ENCODE data around the gene NUP93.

Gene NUP93

DNA sequence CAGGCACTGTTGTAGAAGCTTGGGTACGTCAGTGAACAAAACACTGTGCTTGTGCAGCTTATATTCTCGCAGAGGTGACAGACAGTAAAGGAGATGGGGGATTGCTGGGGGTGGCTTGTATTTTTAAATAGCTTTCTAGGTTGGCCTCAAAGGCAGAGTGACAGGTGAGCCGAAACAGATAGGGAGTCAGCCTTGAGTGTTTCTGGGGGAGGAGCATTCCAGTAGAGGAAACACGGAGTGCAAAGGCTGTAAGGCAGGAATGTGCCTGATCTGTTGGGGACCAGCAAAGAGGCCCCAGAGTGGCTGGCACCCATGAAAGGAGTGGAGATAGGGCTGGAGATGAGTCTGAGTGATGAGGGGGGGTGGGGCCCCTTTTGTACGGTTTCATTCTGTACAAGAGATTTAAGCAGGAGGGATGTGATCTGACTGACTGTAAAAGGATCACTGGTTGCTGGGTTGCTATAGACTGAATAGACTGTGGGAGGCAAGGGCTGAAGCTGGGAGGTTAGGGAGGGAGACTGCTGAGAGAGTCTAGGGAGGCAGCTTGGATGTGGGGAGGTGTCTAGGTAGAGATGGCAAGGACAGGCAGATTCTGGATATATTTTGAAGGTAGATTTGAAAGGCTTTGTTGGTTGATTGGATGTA, 15.2 kb downstream of the NUP93 start:
- no peak for DNase-seq

DNA sequence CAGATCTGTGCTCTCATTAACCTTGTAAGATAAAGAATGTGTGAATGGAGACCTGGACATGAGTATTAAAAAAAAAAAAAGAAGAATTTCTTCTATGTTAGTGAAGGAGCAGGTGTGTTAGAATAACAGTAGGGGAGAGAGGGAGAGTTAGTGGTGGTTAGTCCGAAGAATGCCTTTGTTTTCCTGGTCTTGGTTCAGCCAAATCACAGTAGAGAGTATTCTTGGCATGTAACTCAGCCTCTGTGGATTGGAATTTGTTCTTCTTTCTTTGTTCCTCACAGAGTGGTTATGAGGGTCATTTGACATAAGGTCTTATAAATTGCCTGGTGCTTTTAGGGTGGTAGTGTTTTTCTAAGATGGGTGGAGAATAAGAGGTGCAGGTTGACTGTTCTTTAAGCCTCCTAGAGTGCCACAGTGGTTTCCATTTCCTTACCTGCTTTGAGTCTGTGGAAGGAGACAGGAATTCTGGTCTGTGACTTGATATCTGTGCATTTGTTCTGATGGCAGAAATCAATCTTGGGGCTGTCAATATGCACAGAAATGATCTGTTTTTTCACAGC, 17.6 kb downstream of the NUP93 start:
- no peak for DNase-seq

DNA sequence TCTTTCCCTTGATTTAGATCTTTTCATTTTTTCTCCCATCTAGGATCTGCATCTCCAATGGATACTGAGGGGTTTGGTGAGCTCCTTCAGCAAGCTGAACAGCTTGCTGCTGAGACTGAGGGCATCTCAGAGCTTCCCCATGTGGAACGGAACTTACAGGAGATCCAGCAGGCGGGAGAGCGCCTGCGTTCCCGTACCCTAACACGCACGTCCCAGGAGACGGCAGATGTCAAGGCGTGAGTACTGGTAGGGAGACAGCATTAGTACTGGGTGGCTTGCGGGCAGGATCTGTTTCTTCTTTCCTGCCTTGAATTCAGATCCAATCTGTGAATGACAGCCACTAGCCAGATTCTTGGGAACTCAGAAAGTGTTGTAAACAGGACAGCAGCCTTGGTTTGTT, 18.3 kb downstream of the NUP93 start:
- DNase-seq, result no peak

DNA sequence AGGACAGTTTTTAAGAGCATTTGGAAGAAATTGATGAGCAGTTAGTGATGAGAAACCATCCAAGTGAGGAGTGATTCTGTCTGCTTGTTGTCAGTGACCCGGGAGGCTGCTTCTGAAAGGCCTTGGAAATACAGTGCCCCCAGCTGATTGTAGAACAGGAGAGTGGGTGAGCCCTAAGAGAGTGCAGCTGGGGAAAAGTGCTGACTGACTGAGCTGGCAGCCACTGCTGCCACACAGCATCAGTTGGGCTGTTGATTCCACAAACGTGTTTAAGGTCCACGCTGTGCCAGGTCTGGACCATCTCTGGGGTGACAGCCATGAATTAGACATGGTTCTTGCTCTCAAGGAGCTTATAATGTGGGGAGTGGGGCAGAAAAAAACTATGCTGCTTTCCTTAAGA, 18.9 kb downstream of the NUP93 start:
- no peak for DNase-seq

DNA sequence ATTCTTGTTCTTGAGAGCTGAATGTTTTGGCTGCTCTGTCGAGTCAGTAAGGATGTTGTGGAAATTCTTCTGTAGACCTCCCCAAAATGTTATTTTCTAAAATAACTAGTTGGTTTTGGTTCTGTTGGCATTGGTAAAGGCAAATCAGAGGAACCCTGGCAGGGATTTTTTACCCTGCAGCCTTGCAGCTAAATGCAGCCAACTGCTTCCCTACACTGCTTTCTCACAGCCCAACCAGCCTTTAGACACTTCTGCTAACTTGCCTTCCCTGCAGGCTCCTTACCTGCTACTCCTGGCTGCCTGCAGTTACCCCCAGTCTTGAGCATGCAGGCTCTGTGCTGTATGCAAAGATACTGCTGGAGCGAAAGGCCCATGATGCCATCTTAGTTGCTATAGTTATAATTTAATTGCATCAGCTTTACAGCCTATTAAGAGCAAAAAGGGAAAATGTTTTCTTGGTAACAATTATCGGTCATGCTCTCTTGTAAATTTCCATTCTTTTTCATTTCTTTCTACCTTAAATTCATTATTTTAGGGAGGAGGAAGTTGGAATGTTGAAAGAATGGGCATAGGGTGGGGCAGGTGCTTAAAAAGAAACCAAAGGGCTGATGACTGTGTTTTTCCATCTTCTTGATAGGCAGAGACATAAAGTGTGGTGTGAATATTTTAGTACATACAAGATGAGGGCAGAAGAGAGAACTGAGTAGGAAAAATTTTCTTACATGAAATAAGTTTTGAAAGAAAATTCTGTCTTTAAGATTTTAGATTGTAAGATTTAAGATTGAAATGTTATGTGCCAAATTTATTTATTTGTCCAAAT, 20.0 kb downstream of the NUP93 start:
- DNase-seq, result no peak

DNA sequence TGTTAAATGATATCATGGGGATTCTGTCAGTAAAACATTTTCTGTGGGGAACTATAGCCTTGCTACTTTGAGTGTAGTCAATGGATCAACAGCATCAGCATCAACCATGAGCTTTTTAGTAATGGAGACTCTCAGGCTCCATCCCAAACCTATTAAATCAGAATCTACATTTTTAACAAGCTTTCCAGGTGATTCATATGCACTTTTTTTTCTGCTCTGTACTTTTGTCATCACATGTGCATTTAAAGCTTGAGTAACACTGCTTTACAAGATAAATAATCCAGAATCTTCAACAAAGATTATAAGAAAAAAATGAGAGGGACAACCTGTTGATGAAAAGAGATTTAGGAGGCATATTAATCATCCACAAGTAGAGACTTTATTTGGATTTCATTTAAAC, 23.5 kb downstream of the NUP93 start:
- DNase-seq, result no peak

DNA sequence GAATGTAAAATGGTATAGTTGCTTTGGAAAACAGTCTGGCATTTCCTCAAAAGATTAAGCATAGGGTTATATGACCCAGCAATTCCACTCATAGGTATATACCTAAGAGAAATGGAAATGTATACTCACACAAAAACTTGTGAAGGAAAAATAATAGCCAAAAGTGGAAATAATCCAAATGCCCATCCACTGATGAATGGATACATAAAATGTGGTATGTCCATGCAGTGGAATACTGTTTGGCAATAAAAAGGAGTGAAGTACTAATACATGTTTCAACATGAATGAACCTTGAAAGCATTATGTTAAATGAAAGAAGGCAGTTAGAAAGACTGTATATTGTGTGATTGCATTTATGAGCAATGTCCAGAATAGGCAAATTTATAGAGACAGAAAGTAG, 25.1 kb downstream of the NUP93 start:
- no peak for DNase-seq

DNA sequence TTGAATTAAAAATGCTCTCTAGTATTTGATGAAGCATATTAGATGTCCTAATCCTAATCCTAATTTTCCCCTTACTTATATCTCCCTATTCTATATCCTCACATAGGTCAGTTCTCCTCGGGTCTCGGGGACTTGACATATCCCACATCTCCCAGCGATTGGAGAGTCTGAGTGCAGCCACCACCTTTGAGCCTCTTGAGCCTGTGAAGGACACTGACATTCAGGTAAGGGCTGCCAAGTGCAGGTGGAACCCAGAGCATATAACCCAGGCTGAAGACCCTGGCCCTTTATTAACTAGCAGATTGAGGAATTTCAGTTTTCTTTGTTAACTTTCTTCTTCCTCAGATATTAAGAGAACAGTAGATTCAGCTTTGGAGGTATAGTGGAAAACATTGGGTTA, 28.5 kb downstream of the NUP93 start:
- DNase-seq, result no peak

DNA sequence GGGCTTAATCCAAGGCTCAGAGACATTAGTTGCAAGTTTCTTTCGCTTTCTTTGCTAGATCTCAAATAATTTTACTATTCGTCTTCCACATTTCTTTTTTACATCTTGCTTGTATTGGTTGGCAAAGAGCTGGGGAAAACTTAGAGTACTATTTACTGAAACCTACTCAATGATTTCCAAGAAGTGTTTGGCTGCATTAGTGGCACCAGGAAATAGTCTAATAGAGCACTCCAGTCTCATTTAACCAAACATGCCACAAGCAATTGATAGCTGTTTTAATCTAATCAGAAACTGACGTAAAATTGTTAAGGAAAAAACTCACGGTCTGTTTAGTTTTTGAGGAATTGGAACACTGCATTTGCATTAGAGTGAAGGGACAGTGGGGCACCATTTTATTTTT, 29.0 kb downstream of the NUP93 start:
- no peak for DNase-seq

DNA sequence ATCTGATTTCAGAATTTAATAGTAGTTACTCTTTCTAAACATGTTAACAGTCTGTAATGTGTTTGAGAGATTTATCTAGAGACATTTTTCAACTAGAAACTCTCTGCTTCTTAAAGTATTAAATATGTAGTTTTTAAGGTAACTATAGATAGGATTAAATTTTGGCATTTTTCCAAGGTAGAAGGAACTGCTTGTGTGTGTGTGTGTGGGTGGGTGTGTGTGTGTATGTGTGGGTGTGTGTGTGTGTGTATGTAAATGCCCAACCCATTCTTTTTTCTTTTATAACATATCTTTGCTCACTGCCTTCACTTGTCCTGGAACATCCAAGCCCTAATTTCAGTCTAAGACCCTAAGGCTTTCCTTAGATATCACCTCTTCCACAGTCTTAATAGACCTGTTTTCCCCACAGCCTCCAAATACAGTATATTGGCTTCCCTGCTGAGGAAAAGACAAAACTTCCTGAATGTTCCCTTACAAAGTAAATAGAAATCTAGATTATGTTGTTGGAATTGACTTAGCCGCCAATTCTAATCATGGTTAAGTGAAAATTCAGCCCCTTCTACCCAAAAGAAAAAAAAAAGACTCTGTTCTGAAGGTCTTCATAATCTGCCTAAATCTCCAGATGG, 33.5 kb downstream of the NUP93 start:
- no peak for DNase-seq

DNA sequence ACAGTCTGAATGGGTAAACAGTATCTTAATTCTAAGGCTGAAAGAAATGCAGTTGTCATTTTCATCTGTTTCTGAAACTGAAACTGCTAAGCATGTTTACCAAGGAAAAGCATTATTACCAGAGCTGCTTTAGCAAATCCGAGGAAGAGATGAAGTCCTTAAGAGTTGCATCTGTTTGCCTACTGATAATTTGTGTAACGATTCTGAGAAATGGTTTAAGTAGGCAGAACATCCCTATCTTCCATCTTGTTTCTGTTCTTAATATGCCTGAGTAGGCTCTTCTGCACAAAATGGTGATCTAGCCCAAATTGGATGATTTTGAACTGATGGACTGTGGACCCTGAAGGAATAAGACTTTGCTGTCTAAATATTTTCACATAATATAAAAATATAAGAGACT, 34.9 kb downstream of the NUP93 start:
- no peak for DNase-seq

DNA sequence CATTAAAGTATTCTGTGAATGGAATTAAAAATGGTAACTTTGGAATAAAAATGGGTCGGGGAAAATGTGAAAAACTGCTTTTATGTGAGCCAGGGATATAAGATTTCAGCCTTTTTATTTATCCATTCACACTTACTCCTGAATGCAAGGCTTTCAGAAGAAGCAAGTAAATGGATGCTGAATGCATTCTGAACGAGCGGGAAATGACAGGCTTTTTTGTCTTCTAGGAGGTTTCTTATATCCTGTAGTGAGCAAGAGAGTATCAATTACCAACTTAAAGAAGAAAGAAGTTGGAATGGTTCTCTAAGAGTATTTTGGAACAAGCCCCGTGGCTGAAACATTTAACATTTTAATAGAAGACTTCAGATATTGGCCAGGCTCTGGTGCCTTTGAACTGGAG, 36.0 kb downstream of the NUP93 start:
- no peak for DNase-seq

DNA sequence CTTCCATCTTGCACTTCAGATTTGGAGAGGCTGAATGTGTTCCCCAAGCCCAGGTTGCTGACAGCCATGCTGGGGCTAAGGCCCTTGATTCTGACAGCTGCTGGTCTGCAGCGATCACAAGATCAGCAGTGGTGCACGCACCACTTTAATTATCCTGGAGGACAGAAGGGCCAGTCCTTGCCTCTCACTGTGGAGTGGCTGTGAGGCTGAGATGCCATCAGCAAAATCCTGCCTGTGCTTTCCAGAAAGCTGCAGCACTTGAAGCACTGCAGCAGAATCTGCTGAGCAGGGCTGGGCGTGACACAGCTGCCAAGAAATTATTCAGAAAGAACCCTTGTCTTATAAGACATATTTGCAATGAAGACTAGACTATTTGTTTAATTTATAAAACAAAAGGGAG, 37.1 kb downstream of the NUP93 start:
- DNase-seq, result no peak

DNA sequence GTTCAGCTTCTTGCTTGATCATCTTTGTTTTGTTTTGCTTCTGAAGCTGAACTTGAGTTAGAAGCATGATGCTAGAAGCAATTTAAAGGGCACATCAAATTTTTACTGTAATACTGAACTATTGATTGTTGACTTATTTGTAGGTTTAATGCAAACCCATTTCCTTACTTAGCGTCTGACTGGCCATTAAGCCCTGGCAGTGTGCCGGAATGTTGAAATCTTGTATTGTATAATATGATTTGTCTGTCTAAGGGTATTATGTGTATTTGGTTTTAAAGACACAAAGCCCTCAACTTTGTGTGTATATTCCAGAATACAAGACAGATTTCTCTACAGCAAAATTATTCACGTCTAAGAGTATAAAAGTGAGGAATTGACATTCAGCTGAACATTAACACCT, 39.7 kb downstream of the NUP93 start:
- no peak for DNase-seq

DNA sequence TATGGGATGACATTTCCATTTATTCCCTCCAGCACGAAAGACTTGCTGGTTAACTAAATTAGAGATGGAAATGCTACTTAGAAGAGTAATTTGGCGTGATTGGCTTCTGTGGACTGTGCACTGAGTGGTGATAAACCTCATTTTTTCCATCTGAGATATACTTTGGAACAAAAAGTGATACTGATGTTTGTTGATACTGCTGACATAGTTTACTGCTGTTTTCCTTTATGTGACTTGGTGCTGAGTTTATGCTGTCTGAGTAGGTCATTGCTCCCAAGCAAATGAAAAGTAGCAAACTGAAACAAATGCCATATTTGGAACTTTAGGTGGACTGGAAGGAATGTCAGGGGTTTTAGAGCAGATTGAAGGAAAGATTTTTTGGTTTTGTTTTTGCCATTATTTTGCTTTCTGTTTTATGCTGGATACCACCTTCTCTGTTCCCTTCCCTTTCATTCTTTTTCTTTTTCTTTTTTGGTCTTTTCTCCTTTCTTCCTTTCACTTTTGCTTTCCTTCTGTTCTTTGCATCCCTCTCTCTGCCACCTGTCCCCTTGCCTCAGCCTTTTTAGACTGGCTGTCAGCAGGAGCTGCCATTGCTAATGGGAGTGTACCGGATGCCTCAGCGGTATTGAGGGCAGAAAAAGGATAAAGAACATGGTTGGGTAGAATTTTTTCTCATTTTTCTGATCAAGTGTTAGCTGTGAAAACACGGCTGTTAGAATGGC, 41.8 kb downstream of the NUP93 start:
- DNase-seq, result no peak

DNA sequence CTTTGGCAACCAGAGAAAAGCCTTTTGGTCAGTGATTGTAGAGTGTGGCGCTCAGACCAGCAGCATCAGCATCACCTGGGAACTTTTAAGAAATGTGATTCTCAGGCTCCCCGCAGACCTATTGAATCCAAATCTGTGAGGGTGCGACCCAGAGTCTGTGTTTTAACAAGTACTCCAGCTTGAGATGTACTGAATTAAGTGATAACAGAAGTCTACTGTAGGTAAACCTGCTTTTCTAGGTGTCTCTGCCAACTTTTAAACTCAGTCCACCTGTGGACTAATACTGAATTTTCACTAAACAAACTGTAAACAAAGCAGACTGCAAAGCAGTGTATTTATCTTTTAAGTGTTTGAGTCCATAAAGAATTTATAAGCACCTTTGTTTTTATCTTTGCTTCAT, 43.6 kb downstream of the NUP93 start:
- DNase-seq, result no peak

DNA sequence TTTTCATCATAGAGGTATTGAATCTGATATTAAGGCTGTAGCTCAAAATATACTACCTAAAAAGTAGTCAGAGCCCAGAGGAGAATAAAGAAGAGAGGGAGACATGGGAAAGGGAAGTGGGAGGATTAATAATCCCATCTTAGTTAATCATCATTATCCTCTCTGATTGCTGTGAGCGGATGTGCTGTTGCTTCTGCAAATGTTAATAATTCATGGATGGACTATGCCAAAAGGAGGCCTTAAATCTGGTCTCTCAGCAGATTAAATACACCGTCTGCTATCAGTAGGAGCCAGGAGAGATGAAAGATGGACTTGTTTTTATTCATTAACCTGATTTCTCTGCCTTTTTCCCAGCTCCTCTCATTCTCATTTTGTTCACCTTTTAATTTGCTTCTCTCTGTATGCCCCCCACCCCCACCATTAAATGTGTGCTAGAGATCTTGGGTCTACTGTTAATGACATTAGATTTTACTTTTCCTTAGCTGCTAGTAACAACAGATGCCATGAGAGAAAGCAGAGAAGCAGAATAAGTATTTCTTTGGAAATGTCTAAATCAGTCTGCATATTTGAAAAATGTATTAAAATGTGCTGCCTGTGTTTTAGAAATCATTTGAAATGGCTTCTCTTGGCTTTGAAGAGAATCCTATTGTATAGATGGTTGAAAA, 44.2 kb downstream of the NUP93 start:
- no peak for DNase-seq

DNA sequence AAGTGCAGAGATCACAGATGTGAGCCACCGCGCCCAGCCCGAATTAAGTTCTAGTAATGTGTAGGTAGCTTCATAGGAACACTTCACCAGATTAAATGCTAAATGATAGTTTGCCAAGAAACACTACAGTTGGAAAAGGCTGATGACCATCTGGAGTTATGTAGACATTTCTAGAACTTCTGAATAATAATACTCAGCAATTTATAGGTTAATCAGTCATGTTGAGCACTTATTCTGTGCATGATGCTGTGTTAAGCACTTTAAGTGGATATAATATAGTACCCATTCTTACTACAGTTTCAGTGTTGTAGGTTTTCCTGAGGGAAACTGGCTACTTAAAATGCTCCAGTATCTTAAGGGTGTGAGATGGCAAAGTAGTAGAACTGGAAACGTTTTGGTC, 45.2 kb downstream of the NUP93 start:
- no peak for DNase-seq

DNA sequence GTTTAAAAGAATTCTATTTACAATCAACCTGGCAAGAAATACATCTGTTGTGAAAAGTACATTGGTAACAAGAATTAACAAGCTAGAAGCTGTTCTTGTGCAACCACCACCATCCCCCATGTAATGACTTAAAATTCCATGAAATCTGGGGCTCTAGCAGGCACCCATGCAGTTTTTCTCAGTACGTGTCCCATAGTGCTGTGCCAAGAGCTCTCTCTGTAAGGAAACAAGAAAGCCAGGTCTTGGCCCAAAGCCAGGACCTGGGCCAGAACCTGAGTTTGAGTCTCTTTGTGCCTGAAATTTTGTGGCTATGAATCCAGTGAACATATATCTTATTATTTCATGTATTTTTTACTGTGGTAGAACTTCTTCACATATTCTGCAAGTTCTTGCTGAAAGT, 46.6 kb downstream of the NUP93 start:
- no peak for DNase-seq

DNA sequence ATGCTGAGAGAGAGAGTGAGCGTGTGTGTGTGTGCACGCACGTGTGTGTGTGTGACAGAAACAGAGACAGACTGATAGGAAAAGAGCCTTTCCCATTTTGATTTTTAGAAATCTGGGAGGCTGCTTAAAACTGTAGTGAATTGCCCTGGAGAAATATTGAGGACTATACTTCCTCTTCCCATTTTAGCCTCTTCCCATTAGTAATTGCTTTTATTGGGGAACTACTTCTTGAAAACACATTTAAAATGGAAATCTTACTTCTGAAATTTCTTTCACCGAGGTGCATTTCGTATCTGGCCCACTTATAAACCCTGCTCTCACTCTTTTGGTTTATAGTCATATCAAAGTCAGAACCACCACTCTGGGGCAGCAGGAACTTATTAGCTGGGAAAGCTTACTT, 47.1 kb downstream of the NUP93 start:
- DNase-seq, result no peak

DNA sequence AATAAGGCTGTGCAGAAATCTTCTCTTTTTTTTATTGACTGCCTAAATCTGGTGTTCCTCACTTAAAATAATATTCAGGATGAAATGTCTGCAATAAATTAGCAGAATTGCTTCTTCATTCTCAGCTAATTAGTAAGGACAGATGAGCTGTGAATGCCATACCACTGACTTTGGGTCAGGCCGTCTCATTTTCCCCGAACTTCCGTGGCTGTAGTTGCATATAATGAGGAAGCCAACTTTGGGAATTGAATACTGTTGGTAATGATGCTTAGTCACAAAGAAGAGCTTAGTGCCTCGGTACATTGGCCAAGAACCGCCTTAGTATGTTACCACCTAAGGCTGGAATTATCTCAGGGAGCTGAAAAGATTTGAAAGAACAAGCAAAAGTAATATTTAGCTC, 47.6 kb downstream of the NUP93 start:
- no peak for DNase-seq

DNA sequence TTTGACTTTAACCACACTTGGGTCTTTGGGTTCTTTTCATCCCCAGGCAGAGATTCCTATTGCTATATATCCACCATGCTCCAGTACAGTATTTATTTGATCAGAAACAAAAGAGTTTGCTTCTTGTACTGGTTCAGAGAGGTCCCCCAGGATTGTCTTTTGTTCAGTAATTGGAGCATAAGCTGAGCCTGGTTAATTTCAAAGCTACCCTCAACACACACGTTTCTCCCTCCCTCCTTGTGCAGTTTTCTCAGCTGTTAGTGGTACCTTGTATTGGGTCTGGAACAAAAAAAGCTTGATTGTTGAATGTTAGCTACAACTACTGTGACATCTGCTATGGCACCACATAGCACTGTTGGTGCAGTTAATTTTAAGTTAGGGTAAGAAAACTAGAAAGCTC, 50.0 kb downstream of the NUP93 start:
- DNase-seq, result no peak

DNA sequence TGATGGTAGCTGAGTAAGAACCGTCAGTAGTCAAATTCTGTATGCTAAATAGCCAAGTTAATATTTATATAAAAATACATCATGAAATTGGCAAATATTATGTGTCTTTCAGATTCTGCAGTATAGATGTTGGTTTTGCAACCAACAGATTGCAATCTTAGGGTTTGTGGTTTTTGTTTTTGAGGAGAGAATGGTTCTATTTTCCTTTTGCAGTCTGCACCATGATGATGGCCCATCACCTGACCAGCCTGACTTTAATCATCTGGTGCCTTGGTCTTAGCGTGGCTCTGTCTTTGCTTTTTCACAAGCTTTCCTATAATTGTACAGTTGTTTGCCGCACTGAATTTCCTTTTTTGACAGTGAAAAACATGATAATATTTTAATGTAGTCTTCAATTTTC, 50.7 kb downstream of the NUP93 start:
- no peak for DNase-seq
